GM12878 (cell line): ENCODE results near the gene ARHGEF11. TPM values are rescaled to one million over a fixed set of nuclear protein-coding genes. Genes with fewer than 3 reads are reported as not detected.

Experiments
- ATAC-seq: fragments of 200-7000 bp; cut with Tn5 transposase; 3 replicates; pipeline ENCODE4 v1.9.1; 2020; ENCODE audit warnings: mild to moderate bottlenecking, moderate library complexity
- BruUV-seq: library from RNA; stranded (reverse); fragments of 400-500 nt; replicated peaks from 2 replicates; lab custom pipeline; 2021; lab: Mats Ljungman, UMichigan
- CTCF ChIA-PET: fragments of 300-600 bp; sonication (Branson Sonifier 250); formaldehyde crosslinking; extraction: SDS; loops from one replicate; lab custom pipeline; 2021; ENCODE audit warnings: inconsistent platforms; lab: Yijun Ruan, JAX
- POLR2A ChIA-PET: fragments of 350-600 bp; formaldehyde crosslinking; extraction: SDS; loops from one replicate; lab custom pipeline; 2021; ENCODE audit warnings: inconsistent platforms; lab: Charles Lee
- RAD21 ChIA-PET: fragments of 300-600 bp; sonication (Branson Sonifier 250); formaldehyde crosslinking; loops from one replicate; lab custom pipeline; 2023; ENCODE audit warnings: antibody characterized with exemption; ENCODE audit not compliant: unreplicated experiment; lab: Charles Lee
- SMC1A ChIA-PET: fragments of 300-600 bp; sonication (Branson Sonifier 250); formaldehyde crosslinking; loops from one replicate; lab custom pipeline; 2023; ENCODE audit not compliant: unreplicated experiment, uncharacterized antibody; lab: Charles Lee
- DNase-seq: peaks from one replicate; pipeline ENCODE4 v3.0.0-alpha.2; 2011; ENCODE audit warnings: low read depth, low spot score
- FAIRE-seq: peaks from 3 replicates; lab custom pipeline; 2011; peaks lifted over from hg19 to GRCh38; lab: Jason Lieb, UNC
- H2AFZ ChIP-seq: 2 replicates; pipeline ENCODE4 v1.6.0; 2011; ENCODE audit warnings: low read depth, low read length, control low read depth; ENCODE audit not compliant: control insufficient read depth
- H3K27ac ChIP-seq: 2 replicates; pipeline ENCODE4 v1.5.1; 2011; ENCODE audit warnings: control low read depth; ENCODE audit not compliant: control insufficient read depth, insufficient read depth
- H3K27me3 ChIP-seq, 2 experiments: replicated peaks in 1 of 2; 2 replicates each; pipeline versions ENCODE4 v1.6.0 to v1.6.1; 2011; ENCODE audit warnings: low read length in 1 of 2; ENCODE audit not compliant: control insufficient read depth in 2 of 2, insufficient read depth in 2 of 2
- H3K36me3 ChIP-seq, 2 experiments: 2 replicates each; pipeline ENCODE4 v1.5.1; 2011; ENCODE audit warnings: low read length in 1 of 2; ENCODE audit not compliant: control insufficient read depth in 2 of 2, insufficient read depth in 2 of 2
- H3K4me1 ChIP-seq: 2 replicates; pipeline ENCODE4 v1.6.1; 2011; ENCODE audit warnings: mild to moderate bottlenecking, low read length, moderate library complexity, mixed read lengths; ENCODE audit not compliant: control insufficient read depth, insufficient read depth
- H3K4me2 ChIP-seq: 2 replicates; pipeline ENCODE4 v1.6.0; 2011; ENCODE audit warnings: control low read depth; ENCODE audit not compliant: control insufficient read depth, insufficient read depth
- H3K4me3 ChIP-seq: fragments of 200-600 bp; sonication (generic); 2 replicates; pipeline ENCODE4 v1.5.1; 2016
- H3K79me2 ChIP-seq: 2 replicates; pipeline ENCODE4 v1.6.0; 2011; ENCODE audit warnings: low read length; ENCODE audit not compliant: control insufficient read depth, insufficient read depth
- H3K9ac ChIP-seq: 2 replicates; pipeline ENCODE4 v1.8.0; 2011; ENCODE audit warnings: low read length, control low read depth, mixed read lengths; ENCODE audit not compliant: control insufficient read depth, insufficient read depth
- H3K9me3 ChIP-seq: replicated peaks from 3 replicates; pipeline ENCODE4 v1.5.1; 2011; ENCODE audit warnings: mild to moderate bottlenecking, low read length; ENCODE audit not compliant: control insufficient read depth, insufficient read depth
- H4K20me1 ChIP-seq: 2 replicates; pipeline ENCODE4 v1.6.0; 2011; ENCODE audit not compliant: control insufficient read depth, insufficient read depth
- BACH1 ChIP-seq: fragments of 450-650 bp; IDR thresholded peaks from 2 replicates; pipeline ENCODE4 v1.6.1; 2017; ENCODE audit warnings: mild to moderate bottlenecking, borderline replicate concordance
- LARP7 ChIP-seq: fragments of 450-650 bp; IDR thresholded peaks from 2 replicates; pipeline ENCODE4 v1.6.1; 2017; ENCODE audit warnings: mild to moderate bottlenecking
- RUNX3 ChIP-seq: IDR thresholded peaks from 2 replicates; pipeline ENCODE4 v1.6.1; 2012; ENCODE audit warnings: low read length, inconsistent platforms
- WGBS: methylation state at CpG from one replicate; pipeline ENCODE4 v1.1.6; 2016; ENCODE audit warnings: low lambda C conversion rate; ENCODE audit not compliant: insufficient replicate concordance, insufficient coverage; ENCODE audit errors: missing lambda C conversion rate; 5-methylcytosine and 5-hydroxymethylcytosine counted together
- in situ Hi-C: fragments of 300-500 bp; cut with MboI; formaldehyde crosslinking; loops from 9 replicates; pipeline ENCODE4 v1.14.3; 2018; ENCODE audit warnings: mixed read lengths
- intact Hi-C: fragments of 100-400 bp; cut with micrococcal nuclease; formaldehyde crosslinking; loops from one replicate; pipeline ENCODE4 v1.14.2; 2022; ENCODE audit not compliant: unreplicated experiment
- polyA plus RNA-seq, 11 experiments: library from polyadenylated mRNA; depleted of rRNA in 4 of 11; unstranded in 6 of 11; stranded (reverse) in 5 of 11; fragments of >200 nt; fragmentation: Nextera tagmentation in 4 of 11; fragmentation: Illumina TruSeq in 1 of 11; extraction: Ambion mirVana in 4 of 11; extraction: Trizol in 1 of 11; gene quantifications; 1 replicate in 1 of 11; 2 replicates in 10 of 11; pipeline versions ENCODE4 v1.2.1 to v1.2.3, GENCODE V29; 2011 to 2016; ENCODE audit warnings: inconsistent platforms in 2 of 11, missing spikeins in 2 of 11, low read depth in 1 of 11
- total RNA-seq, 4 experiments: library from RNA; depleted of rRNA in 3 of 4; stranded (reverse); fragments of >200 nt in 3 of 4; fragmentation: Illumina TruSeq in 1 of 4; extraction: Trizol in 1 of 4; gene quantifications; 2 replicates each; pipeline versions ENCODE4 v1.2.1 to v1.2.3, GENCODE V29; 2013 to 2021

The ARHGEF11 gene
- total and polyA plus RNA-seq, 10 of the 15 experiments (the other 5 are each of a cell fraction or from before 2014, with no cell fraction given), result 0.05 to 12.7 (median 1.8) TPM

- no TSS peak for BruUV-seq
- SMC1A ChIA-PET, result interaction anchor here (1.0 to 2.0 kb wide), 2 partner anchors 40 to 86 kb away, joined by 3 to 7 read pairs; no protein-coding TSS in a partner anchor
- in situ Hi-C loops (no loop called here), intact Hi-C loops (no loop called here)
- CTCF ChIA-PET, result interaction anchor here (1.3 to 1.4 kb wide), 2 partner anchors 57 to 87 kb away, joined by 4 read pairs; no protein-coding TSS in a partner anchor
- peaks cover 0 to 6% of the 10 kb centered on the region in 2 experiments; a peak in 3 of 4 replicates for H3K36me3 ChIP-seq
- H2AFZ ChIP-seq, result no peak overlapping the region
- H3K4me3 ChIP-seq, result no peak overlapping the region
- no peak overlapping the region for H3K9ac ChIP-seq
- no peak for TF ChIP-seq LARP7
- 0 out of 2 replicates have a peak, but pooled peaks have one; percentile 17 for TF ChIP-seq RUNX3
- POLR2A ChIA-PET, result interaction anchor here (0.9 kb wide), 1 partner anchor 9 kb away, joined by 3 read pairs; no protein-coding TSS in a partner anchor
- no peak overlapping the region for H3K27ac ChIP-seq
- DNase-seq, result no peak
- no peaks in the 10 kb centered on the region for H3K9me3 ChIP-seq
- no peak for FAIRE-seq
- H3K4me1 ChIP-seq, result no peaks in the 10 kb centered on the region
- H3K79me2 ChIP-seq, result no peaks in the 10 kb centered on the region
- H4K20me1 ChIP-seq, result no peaks in the 10 kb centered on the region
- no peak for ATAC-seq
- H3K4me2 ChIP-seq, result no peak overlapping the region
- RAD21 ChIA-PET, result interaction anchor here (0.6 to 1.2 kb wide), 2 partner anchors 15 to 136 kb away, joined by 3 read pairs; no protein-coding TSS in a partner anchor
- 21% methylated on average over 6 of the region's 6 CpGs for WGBS
- no peaks in the 10 kb centered on the region for H3K27me3 ChIP-seq
Measured at GRCh38 chr1:156987715-156988114, 57.8 kb downstream of the ARHGEF11 start.

- Histone ChIP-seq H3K27ac (no peak overlapping the region), H3K9ac (no peak overlapping the region), H3K4me3 (no peak overlapping the region), H3K27me3 (no peaks in the 10 kb centered on the region), H3K4me1 (no peaks in the 10 kb centered on the region), H3K4me2 (no peak overlapping the region), H3K79me2 (no peaks in the 10 kb centered on the region), H3K36me3 (peaks cover 0 to 7% of the 10 kb centered on the region in 2 experiments; a peak in 2 of 4 replicates), H2AFZ (no peak overlapping the region), H3K9me3 (no peaks in the 10 kb centered on the region), H4K20me1 (no peaks in the 10 kb centered on the region)
- TF ChIP-seq BACH1, result no peak
- ATAC-seq (no peak), FAIRE-seq (no peak), DNase-seq (no peak)
- SMC1A ChIA-PET, result interaction anchor here (1.5 kb wide), 1 partner anchor 174 kb away, joined by 3 read pairs; no protein-coding TSS in a partner anchor
- POLR2A ChIA-PET, result no interaction called here
- BruUV-seq, result no TSS peak
- WGBS, result 72% methylated on average over 4 of the region's 4 CpGs
- RAD21 ChIA-PET, result interaction anchor here (1.1 to 1.5 kb wide), 3 partner anchors 29 to 94 kb away, joined by 3 to 4 read pairs (median 3); no protein-coding TSS in a partner anchor
- CTCF ChIA-PET, result interaction anchor here (0.6 to 1.9 kb wide), 3 partner anchors 94 to 523 kb away, joined by 3 to 11 read pairs (median 3); no protein-coding TSS in a partner anchor
- intact Hi-C loops (no loop called here), in situ Hi-C loops (no loop called here)
Measured at GRCh38 chr1:156980551-156980950, 65.0 kb downstream of the ARHGEF11 start.
